Measurements from ENCODE around the gene MRPS31.

MRPS31 gene

GRCh38 chr13:40697711-40698110, 73.3 kb downstream of the MRPS31 start:
- TF ChIP-seq TAF1 (IDR thresholded peaks at IDR 0.05; ENCODE audit: borderline replicate concordance, insufficient read depth, low read length) = no peak
- TF ChIP-seq POLR2AphosphoS5 (IDR thresholded peaks at IDR 0.05; ENCODE audit: low read depth, low read length) = no peak
- TF ChIP-seq SIN3A (IDR thresholded peaks at IDR 0.05; ENCODE audit: borderline replicate concordance, insufficient read depth, low read length) = no peak
- TF ChIP-seq FOXP2 (optimal IDR thresholded peaks at IDR 0.05; ENCODE audit: borderline replicate concordance, extremely low read depth, extremely low read length, insufficient read depth) = no peak
- TF ChIP-seq REST (IDR thresholded peaks at IDR 0.05; ENCODE audit: insufficient read depth in 1 of 2, low read depth in 2 of 2, low read length in 2 of 2) = no peak

- TF ChIP-seq REST (IDR thresholded peaks at IDR 0.05; ENCODE audit: insufficient read depth in 1 of 2, low read depth in 2 of 2, low read length in 2 of 2) (no peak), FOXP2 (optimal IDR thresholded peaks at IDR 0.05; ENCODE audit: borderline replicate concordance, extremely low read depth, extremely low read length, insufficient read depth) (no peak), SIN3A (IDR thresholded peaks at IDR 0.05; ENCODE audit: borderline replicate concordance, insufficient read depth, low read length) (no peak), TAF1 (IDR thresholded peaks at IDR 0.05; ENCODE audit: borderline replicate concordance, insufficient read depth, low read length) (no peak), POLR2AphosphoS5 (IDR thresholded peaks at IDR 0.05; ENCODE audit: low read depth, low read length) (no peak)
Measured at GRCh38 chr13:40694426-40694825, 76.6 kb downstream of the MRPS31 start.

- TF ChIP-seq POLR2AphosphoS5 (IDR thresholded peaks at IDR 0.05; ENCODE audit: low read depth, low read length) (no peak), FOXP2 (optimal IDR thresholded peaks at IDR 0.05; ENCODE audit: borderline replicate concordance, extremely low read depth, extremely low read length, insufficient read depth) (no peak), REST (IDR thresholded peaks at IDR 0.05; ENCODE audit: insufficient read depth in 1 of 2, low read depth in 2 of 2, low read length in 2 of 2) (no peak), TAF1 (IDR thresholded peaks at IDR 0.05; ENCODE audit: borderline replicate concordance, insufficient read depth, low read length) (no peak), SIN3A (IDR thresholded peaks at IDR 0.05; ENCODE audit: borderline replicate concordance, insufficient read depth, low read length) (no peak)
Measured at GRCh38 chr13:40692946-40693345, 78.0 kb downstream of the MRPS31 start.

- TF ChIP-seq POLR2AphosphoS5 (IDR thresholded peaks at IDR 0.05; ENCODE audit: low read depth, low read length) = no peak
- TF ChIP-seq REST (IDR thresholded peaks at IDR 0.05; ENCODE audit: insufficient read depth in 1 of 2, low read depth in 2 of 2, low read length in 2 of 2) = no peak
- TF ChIP-seq SIN3A (IDR thresholded peaks at IDR 0.05; ENCODE audit: borderline replicate concordance, insufficient read depth, low read length) = no peak
- TF ChIP-seq FOXP2 (optimal IDR thresholded peaks at IDR 0.05; ENCODE audit: borderline replicate concordance, extremely low read depth, extremely low read length, insufficient read depth) = no peak
- TF ChIP-seq TAF1 (IDR thresholded peaks at IDR 0.05; ENCODE audit: borderline replicate concordance, insufficient read depth, low read length) = no peak
Measured at GRCh38 chr13:40688781-40689180, 82.2 kb downstream of the MRPS31 start.

Measured in PFSK-1 (cell line).